Forelimb muscle (tissue), 1 donor: Measurements from ENCODE around the gene ONECUT2. TPM values are rescaled to one million over a fixed set of nuclear protein-coding genes. Genes with fewer than 3 reads are reported as not detected.
"Not testable (repeated sequence)": the region's sequence is repeated elsewhere in the genome, so short reads cannot be mapped to it uniquely, and the experiment has no call there.

Source experiments
- DNase-seq: peaks from one replicate; pipeline ENCODE4 v3.0.0-alpha.2; 2013; ENCODE audit warnings: low read depth
- polyA plus RNA-seq: library from polyadenylated mRNA; unstranded; fragments of 120-200 nt; gene quantifications from one replicate; pipeline ENCODE4 v1.2.1, GENCODE V29; 2013; ENCODE audit not compliant: insufficient read length

The ONECUT2 gene
- 0.04 TPM for polyA plus RNA-seq

DNA sequence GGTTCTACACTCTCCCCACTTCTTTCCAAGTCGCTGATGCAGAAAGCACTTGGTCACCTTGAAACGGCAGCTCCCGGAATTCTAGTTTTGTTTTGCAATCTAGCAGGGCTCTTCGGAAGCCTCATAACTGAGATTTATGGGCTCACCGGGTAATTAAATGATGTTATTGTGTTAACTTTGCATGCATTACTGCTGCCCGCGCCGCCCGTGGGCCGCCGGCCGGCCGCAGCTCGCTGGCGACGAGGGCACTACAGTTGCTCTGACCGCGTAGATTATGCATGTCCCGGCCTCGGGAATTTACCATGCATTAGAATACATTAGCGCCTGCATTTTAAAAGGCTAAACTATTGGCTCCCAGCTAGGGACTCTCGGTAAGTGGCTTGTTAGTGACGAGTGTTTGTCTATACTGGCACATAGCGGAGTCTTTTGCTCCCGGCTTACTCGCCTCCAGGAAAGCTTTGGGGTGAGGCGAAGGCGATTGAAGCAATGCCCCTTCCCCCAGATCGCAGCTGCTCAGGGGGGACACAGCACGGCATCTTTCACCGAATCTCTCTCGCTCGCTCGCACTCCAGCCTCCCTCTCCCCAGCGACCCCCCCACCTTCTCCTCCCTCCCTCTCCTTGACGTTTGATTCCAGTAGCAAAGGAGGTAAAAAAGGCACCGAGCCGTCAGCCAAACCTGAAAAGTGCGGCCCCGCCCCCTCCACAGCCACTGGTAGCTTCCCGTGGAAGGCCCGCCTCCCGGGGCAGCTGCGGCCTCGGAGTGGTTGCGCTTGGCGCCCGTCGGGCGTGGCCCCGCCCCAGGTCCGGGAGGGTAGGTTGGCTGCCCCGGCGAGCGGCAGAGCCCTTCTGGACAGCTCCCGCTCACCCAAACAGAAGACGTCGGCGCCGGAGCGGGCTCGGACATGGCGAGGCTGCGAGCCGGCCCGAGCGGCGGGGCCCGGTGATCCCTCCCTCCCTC, at the start of gene ONECUT2:
ONECUT2 (plus strand) TSS at position 839 of the 959 bp plus-strand sequence. CDS start 343 bp downstream, outside the sequence.
- peak; percentile 22 for DNase-seq

DNA sequence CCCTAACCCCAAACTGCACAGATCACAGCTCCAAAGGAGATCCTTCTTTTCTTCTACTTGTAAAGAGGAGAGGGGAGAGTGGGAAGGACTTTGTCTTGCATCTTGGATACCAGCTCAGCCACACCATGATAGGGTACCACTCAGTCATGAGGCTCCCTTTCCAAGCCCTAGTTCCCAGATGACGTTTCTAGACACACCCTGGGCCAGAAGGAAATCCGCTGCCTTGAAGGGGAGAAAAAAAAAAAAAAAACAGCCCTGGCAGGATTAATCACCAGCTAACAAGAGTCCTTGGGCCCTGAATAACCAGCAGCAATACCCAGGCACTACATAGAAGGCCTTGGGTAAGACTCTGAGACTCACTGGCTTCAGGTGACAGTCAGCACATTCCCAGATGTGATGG, 45.9 kb upstream of the ONECUT2 start:
- no peak for DNase-seq

DNA sequence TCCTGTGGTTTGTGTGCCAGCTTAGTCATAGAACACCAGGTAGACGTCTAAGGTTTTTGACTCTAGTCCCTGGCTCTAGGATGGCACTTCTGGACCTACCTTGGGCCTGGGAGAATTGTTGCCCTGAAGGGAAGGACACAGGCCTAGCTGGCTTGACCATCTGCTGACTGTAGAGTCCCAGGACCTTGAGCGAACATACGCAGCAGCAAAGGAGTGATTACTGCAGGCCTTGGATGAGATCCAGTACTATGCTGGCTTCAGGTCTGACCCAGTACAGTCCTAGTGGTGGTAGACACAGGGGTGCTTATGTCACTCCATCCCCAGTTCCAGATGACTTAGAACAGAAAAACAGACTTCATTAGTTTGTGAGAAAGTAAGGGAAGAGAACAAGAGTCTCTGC, 45.1 kb upstream of the ONECUT2 start:
- DNase-seq = no peak

DNA sequence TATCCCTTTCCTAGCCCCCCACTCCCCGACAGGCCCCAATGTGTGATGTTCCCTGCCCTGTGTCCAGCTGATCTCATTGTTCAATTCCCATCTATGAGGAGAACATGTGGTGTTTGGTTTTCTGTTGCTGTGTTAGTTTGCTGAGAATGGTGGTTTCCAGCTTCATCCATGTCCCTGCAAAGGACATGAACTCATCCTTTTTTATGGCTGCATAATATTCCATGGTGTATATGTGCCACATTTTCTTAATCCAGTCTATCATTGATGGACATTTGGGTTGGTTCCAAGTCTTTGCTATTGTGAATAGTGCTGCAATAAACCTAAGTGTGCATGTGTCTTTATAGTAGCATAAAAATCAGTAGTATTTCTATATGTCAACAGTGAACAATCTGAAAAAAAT, 40.4 kb upstream of the ONECUT2 start:
- not testable (repeated sequence) for DNase-seq

DNA sequence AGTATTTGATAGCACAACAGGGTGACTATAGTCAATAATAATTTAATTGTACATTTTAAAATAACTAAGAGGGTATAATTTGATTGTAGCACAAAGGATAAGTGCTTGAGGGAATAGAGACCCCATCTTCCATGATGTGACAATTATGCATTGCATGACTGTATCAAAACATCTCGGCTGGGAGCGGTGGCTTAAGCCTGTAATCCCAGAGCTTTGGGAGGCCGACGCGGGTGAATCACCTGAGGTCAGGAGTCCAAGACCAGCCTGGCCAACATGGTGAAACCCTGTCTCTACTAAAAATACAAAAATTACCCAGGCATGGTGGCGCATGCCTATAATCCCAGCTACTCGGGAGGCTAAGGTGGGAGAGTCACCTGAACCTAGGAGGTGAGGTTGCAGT, 38.3 kb upstream of the ONECUT2 start:
- not testable (repeated sequence) for DNase-seq

DNA sequence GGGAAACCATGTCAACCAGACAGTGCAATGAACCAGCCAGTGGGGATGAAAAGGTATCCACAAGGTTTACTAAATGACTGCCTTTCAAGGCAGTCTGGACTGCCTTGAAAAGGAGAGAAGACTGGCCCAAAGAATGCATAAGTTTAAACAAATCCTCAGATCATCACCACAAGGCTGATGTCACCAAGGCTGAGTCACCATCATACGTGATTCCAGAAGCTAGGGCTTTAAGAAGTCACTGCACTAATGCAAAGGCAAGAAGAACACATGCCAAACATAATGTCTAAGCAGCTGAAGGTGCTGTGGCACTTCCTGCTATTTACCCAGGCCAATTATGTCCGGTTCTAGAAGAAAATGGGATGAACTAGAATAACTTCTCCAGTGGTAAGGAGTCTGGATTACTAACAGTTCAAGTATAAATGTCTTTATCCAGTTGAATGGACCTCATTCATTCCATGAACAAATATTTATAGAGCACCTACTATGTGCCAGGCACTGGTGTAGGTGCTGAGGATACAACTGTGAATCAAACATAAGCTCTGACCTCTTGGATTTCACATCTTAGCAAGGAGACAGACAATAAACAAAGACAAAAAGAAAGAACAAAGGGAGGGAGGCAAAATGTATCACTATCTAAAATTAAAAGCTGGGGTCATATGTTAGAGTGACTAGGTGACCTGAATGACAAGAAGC, 37.6 kb upstream of the ONECUT2 start:
- no peak for DNase-seq

DNA sequence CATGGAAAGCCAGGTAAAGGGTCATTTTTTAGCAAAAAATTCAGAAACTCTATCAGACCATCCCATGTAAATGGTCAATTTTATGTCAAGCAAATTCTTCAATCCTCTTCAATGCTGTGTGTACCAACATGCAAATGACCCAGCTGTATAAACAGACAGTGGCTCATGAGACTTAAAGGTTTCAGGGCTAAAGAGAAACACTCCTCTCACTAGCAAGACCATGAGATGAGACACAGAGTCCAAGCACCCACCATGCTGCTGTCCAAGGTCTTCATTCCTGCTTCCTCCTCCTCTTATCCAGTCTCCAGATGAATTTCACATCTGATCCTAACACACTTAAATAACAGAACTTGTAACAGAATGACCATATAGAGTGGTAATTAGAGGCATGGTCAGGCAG, 30.8 kb upstream of the ONECUT2 start:
- no peak for DNase-seq

DNA sequence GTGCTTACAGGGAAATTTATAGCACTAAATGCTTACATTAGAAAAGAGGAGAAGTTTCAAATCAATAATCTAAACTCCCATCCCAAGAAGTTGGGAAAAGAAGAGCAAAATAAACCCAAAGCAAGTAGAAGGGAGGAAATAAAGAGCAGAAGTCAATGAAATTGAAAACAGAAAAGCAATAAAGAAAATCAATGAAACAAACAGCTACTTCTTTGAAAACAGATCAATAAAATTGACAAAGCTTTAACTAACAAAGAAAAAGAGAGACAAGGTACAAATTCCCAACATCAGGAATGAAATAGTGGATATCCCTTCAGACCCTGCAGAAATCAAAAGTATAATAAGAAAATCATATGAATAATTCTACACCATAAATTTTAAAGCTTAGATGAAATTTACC, 25.5 kb upstream of the ONECUT2 start:
- no peak for DNase-seq

DNA sequence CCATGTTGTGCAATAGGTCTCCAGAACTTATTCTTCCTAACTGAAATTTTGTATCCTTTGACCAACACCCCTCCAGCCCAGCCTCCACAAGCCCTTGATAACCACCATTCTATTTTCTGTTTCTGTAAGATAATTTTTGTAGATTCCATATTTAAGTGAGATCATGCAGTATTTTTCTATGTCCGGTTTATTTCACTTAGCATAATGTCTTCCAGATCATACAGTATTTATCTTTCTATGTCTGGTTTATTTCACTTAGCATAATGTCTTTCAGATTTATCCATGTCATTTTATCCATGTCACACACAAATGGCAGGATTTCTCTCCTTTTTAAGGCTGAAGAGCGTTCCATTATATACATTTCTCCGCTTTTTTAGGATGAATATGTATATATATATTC, 24.4 kb upstream of the ONECUT2 start:
- no peak for DNase-seq

DNA sequence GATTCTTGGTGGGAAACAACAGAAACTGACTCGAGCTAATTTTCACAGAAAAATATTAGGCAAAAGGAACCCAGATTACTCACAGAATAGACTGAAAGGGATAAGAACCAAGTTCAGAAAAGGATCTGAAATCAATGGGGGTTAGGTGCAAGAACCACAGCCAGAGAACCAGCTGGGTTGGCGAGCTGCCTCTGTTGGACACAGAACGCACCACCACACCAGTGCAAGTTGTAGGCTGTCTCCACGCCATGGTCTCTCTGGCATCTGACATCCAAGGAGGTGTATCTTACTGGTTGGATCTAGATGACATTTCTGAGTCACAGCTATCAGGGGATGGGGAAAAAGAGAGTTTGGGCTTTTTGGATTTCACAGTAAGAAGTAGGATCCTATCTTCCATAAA, 18.6 kb upstream of the ONECUT2 start:
- DNase-seq = no peak

DNA sequence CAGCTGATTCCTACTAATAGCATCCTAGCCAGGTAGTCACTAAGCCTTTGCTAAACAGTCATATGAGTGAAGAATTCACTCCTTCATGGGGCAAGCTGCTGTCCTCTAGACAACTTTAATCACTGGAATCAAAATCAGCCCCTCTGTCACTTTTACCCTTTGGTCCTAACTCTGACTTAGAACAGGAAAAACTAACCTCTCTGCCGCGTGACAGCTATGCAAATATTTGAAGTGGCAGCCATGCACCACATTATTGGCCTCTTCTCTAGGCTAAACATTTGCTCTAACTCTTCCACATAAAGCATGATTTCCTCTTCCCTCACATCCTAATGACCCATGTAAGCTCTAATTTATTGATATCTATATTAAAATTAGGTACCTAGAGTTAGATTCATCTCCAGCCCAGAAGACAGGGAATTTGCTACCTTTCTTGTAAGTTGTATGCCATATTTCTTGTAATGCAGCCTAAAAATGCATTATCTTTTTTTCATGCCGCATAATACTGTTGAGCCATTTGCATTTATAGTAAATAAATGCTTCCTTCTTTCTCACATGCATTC, 12.8 kb upstream of the ONECUT2 start:
- no peak for DNase-seq

DNA sequence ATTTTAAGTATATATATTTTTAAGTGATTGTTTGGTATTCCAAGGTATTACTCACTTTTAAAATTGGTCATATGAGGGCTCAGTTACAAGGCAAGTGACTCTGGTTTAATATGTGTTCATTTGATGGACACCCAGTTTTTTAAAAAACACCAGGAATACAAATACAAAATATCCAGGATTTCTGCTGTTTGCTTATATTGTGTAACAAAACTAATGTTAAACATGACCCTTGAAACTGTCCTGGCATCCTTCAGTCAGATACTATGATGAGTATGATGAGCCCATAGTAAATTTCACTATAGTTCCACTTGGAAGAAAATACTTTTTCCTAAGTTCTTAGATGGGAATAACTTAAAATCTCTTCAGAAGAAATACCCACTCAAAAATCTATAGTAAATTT, 11.4 kb upstream of the ONECUT2 start:
- DNase-seq = no peak

DNA sequence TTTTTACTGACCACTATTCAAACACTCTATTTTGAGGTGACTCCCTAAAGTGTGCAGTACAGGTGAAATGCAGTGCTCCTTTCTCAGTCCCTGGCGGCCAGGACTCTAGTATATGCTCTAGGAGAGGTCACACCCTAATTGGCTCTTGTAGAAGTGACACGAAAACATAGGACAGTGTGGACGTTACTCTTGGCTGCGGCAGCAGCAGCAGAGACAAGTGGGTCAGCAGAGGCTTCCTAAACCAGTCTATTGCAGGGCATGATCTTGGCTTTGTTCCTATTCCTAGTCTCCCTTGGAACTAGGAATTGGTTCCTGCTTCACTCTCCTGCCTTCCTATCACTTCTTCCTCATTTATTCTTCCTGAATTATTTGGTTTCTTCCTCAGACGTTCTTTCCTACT, 10.1 kb upstream of the ONECUT2 start:
- DNase-seq = no peak

DNA sequence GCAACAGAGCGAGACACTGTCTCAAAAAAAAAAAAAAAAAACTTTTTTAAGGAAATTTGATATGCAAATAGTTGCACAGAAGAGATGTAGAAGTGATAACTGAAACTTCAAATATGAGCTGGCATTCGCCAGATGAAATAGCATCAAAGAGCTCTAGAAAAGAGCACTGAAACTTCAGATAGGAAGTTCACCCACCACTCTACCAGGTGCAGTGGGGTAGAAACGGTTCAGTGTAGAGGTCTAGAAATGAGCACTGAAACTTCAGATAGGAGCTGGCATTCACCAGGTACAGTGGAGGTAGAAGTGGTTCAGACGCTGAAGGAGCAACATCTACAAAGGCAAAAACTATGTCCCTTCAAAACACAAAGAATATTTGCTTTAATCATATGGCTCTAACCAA, 9.0 kb upstream of the ONECUT2 start:
- DNase-seq = no peak

DNA sequence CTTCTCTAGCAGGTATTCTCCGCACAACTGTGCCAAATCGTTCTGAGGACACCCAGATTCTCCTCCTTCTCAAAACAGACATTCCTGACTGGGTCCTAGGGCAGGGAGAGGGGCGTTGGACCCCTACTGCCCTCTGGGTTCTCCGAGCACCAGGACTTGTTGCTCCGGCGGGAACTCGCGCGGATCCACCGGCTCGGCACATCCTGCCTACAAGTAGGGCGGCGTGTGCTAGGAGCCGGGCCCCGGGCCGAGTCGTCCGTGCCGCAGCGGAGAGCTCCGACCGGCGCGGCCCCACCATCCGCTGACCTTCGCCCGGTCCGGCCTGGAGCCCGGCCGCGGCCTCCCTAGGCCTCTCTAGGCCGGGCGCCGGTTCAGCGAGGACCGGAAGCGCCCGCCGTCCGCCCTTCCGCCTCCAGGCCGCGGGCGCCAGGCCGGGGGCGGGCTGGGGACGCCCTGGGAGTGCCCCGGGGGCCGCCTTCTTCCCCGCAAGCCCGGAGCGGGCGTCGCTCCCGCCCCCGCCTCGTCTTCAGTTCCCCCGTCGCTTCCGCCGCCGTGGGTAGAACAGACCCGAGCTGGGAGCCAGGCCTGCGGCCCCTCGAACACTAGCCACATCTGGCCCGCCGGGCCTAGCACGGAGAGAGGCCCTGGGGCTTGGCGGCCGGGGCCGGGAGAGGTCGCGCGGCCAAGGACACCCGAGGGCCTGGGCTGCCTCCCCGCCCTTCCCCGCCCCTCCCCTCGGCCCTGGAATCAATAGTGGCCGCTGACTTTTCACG, 7.6 kb upstream of the ONECUT2 start:
- DNase-seq = no peak

DNA sequence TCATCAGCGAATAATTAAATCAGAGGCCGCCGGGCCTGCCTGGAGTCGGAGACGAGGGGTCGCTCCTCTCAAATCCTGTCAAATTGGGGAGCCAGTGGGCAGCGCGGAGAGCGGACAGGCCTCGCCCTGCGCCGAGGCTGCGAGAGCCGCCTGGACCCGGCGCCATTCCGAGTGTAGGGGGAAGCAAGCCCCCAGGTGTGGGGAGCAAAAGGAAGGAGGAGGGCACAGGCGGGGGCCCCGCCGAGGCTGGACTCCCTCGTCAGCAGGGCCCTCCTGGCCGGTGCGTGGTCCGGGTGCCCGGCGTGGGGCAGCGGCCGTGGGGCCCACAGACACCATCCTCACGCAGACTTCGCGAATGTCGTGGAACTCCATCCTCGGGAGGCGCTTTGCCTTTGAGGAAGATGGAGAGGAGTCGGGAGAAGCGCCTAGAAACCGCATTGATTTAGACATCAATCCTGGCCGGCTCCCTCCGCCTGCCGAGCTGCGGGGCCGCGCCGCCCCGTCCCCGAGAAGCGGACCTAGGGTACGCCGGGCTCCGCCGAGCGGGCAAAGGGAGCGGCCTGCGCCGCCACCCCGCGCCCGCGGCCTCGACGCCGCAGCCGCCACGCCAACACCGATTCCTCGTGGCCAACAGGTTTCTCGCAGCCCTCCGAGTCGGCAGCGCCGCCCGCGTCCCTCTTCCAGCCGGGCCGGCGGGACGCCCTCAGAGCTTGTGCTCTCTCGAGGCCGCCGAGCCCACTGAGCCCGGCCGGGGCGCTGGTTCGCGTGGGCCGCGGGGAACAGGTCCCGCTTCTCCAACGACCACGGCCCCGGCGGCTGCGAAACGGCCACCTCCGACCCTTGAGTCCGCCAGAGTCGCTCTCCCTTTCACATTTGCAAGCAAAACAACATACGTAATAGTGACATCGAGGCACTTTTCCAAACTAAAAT, 6.7 kb upstream of the ONECUT2 start:
- DNase-seq = no peak

DNA sequence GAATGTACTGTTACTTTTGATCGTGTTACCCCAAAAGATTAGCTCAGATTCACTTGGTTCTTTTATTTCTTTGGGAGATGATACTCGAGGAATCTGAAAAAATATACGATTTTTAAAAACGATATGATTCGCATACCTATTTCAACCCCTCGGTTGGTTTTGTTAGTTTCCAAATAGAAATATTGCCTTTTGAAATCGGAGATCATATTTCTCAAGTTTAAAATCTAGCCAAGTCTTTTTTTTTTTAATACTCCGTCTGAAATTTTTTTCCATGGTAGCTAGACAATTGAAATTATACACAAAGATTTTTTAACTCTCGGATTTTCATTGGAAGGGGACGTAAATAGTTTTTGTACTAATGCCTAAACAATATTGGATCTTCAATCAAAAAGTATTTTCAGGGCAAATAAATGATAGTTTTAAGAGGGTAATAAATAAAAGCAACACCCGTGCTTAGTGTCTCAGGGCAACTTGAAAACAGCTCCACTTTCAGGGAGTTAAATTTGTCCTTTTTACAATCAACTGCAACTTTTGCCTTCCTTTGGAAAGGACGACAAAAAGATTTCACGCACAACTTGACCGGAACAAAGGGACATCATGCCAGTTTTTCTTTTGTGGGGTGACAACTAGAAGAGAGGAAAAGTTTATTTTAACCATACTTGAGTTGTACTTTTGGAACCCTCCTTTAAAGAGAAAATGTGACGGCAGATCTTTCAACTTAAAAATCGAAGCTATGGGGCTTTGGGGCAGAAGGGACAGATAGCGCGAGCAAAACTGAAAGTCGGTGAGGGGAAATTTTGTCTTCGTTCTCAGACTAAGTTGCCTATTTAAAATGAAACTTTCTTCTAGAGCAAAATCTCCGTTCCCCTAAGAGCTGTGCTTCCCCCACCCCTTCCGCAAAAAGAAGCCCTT, 5.8 kb upstream of the ONECUT2 start:
- DNase-seq = no peak

DNA sequence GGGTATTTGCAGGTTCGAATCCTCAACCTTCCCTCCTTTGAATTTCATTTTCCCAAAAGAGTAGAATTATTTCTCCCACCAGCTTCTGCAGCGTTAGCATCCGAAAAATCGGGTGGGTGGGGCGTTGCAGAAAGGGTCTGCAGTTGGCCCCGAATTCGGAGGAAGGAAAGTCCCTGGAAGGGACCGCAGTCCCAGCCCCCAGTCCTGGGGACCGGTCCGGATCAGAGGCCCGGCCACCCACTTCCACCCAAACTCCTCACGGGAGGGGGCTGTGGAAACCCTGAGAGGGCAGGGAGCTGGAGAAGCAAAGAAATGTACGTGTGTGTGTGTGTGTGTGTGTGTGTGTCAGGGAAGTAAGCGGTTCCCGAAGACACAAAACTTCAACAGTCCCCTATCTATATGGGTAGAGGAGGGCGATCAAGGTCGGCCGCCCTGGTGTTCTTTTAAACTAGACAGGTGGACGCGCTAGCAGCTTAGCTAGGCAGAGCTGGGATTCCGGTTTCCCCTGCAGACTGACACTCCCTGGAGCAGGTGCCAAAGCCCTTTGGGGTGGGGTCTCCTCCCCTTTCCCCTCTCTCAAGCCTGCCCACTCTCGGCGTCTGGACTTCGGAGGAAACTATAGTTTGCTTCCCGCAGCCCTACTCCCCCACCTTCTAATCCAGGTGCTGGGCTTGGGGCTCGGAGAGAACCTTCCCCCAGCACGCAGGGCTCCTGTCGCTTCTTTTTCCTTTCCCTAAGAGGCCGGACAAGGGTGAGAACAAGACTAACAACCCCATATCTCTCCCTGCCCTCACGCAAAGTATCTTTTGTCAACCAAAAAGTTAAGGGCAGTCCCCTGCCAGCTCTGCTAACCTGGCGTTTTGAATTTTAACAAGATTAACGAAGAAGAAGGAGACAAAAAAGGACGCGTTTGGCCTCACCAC, 4.8 kb upstream of the ONECUT2 start:
- DNase-seq = no peak

DNA sequence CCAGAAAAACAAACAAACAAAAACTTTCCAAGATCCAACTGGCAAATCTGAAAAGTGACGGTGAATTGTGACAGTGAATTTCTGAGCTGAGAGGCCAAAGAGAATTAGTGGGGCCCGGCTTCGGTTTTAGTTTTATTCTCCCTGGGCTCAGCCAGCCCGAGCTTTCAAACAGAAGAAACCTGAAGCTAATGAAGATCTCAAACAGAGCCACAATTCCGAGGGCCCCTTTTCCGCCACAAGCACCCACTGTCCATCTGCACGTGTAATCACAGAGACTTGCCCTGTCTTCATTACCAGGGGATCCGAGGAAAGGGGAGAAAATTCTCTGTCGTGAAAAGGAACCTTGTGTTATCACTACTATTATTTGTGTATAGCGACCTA, 4.2 kb upstream of the ONECUT2 start:
- DNase-seq = no peak
